ENCODE measurements around the gene FDX2. TPM values are rescaled to one million over a fixed set of nuclear protein-coding genes. Genes with fewer than 3 reads are reported as not detected.

Gene FDX2
- total RNA-seq (ENCODE audit: low replicate concordance), result 7.4 and 11.4 TPM in 2 replicates

DNA sequence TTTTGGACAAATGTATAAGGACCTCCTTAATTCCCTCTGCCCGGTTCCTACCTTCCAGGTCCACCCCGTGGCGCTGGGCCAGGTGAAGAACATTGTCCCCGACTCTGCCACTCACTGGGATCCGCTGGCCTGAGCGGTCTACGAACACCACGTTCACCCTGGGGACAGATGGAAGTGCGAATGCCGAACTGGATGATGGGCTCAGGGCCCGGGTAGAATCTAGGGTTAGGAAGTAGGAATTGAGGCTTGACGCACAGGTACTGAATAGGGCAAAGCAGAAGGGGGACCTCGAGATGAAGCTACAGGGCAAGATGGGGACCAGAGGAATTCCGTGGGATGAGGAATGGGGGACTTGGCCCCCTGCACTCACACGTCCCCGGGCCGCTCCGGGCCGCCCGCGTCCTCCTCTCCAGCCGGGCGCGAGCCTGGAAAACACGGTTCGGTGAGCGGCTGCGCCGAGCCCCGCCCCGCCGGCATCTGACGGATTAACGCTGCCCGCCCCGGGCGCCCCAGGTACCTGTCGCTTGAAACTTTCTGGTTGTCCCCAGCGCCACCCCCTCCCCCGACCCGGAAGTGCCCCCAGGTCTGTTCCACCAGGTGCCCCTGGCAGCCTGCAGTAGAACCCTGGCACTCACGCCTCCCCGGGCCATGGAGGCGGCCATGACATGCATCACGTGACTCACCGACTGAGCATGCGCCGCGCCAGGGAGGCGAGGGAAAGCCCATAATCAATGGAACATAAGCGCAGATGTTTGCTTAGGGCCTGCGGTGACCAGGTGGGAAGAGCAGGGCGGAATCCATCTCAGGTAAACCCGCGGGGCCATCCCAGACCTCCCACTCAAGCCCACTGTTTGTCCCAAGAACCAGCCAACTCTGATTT lies at the start of gene FDX2:
FDX2 (minus strand) TSS at position 681 of the 880 bp plus-strand sequence; CDS start at position 662, 19 bp downstream.
- H2AFZ ChIP-seq (replicated peaks), result peak within 1 kb of the TSS; percentile 97
- H3K36me3 Mint-ChIP-seq, result peaks cover 8% of the 10 kb centered on the region
- H3K9me3 ChIP-seq (ENCODE audit: low read depth), result no peaks in the 10 kb centered on the region

DNA sequence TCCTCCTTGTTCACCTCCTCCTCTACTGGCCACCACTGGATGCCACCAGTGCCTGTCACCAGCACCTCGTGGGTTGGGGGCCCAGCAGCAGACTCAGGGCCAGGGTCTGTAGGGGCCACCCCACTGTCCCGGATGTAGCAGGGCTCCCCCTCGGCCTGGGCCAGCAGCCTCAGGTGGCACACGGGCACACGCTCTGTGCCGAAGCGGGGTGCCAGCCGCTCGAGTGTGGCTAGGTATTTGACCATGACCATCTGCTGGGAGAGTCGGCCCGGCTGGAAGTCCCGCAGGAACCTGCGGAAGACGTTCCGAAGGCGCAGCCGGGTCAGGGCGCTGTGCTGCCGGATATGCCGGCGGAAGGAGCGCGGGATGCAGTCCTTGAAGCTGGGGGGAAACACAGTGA lies 49.7 kb upstream of the FDX2 start:
- DNase-seq (ENCODE audit: low spot score), result no peak

More for the DNA sequence above, at the start of gene FDX2:
- Histone ChIP-seq H3K4me3 (peak within 1 kb of the TSS; percentile 99), H3K27me3 (no peaks in the 10 kb centered on the region), H3K4me1 (peaks cover 7% of the 10 kb centered on the region), H3K9ac (peak within 1 kb of the TSS; percentile 74), H3K27ac (no peak within 1 kb of the TSS), H3K4me2 (peak within 1 kb of the TSS; percentile 99), H3F3A (ENCODE audit: low read depth) (peaks cover 36% of the 10 kb centered on the region), H3K36me3 (no peaks in the 10 kb centered on the region), H3K79me2 (ENCODE audit: low read depth) (peaks cover 6% of the 10 kb centered on the region), H4K20me1 (ENCODE audit: low read depth) (peaks cover 3% of the 10 kb centered on the region)
- Mint-ChIP-seq H3K27me3 (ENCODE audit: insufficient read depth, low read depth) (peaks cover 4% of the 10 kb centered on the region), H3K4me3 (peak within 1 kb of the TSS; percentile 97), H3K4me1 (peaks cover 14% of the 10 kb centered on the region), H3K27ac (peak within 1 kb of the TSS; percentile 90), H3K9me3 (no peaks in the 10 kb centered on the region)
- peak; percentile 92 for DNase-seq (ENCODE audit: low spot score)
- TF ChIP-seq EZH2 (IDR thresholded peaks at IDR 0.05) (no peak), EZH2phosphoT487 (IDR thresholded peaks at IDR 0.05) (no peak)
- TF ChIP-seq, protein P1, sequence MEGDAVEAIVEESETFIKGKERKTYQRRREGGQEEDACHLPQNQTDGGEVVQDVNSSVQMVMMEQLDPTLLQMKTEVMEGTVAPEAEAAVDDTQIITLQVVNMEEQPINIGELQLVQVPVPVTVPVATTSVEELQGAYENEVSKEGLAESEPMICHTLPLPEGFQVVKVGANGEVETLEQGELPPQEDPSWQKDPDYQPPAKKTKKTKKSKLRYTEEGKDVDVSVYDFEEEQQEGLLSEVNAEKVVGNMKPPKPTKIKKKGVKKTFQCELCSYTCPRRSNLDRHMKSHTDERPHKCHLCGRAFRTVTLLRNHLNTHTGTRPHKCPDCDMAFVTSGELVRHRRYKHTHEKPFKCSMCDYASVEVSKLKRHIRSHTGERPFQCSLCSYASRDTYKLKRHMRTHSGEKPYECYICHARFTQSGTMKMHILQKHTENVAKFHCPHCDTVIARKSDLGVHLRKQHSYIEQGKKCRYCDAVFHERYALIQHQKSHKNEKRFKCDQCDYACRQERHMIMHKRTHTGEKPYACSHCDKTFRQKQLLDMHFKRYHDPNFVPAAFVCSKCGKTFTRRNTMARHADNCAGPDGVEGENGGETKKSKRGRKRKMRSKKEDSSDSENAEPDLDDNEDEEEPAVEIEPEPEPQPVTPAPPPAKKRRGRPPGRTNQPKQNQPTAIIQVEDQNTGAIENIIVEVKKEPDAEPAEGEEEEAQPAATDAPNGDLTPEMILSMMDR (IDR thresholded peaks at IDR 0.05), result no peak

DNA sequence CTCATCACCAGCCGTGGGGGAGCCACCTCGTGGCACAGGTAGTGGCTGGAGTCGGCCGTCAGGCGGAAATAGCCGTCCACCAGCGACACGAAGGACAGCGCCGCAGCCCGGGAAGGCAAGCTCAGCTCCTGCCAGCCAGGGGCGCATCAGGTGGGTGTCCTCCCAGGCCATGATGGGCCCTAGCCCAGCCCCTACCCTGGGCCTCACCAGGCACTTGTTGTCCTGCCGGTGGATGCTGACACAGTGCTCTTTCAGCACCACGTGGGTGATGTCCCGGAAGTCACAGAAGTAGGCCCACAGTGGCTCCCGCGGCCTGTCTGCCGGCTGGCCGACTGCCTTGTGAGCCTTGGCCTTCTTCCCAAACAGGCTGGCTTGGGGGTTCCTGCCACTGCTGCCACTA lies 48.8 kb upstream of the FDX2 start:
- no peak overlapping the region for H3K27ac ChIP-seq
- H3K9me3 Mint-ChIP-seq, result no peaks in the 10 kb centered on the region

More for the DNA sequence above, 49.7 kb upstream of the FDX2 start:
- H3K27me3 Mint-ChIP-seq (ENCODE audit: insufficient read depth, low read depth), result peaks cover 2% of the 10 kb centered on the region
- H3K4me3 ChIP-seq, result no peak overlapping the region
- H3K9me3 Mint-ChIP-seq, result no peaks in the 10 kb centered on the region
- no peaks in the 10 kb centered on the region for H3K4me1 ChIP-seq
- H3K4me1 Mint-ChIP-seq, result no peaks in the 10 kb centered on the region
- H3F3A ChIP-seq (ENCODE audit: low read depth), result no peaks in the 10 kb centered on the region
- no peak overlapping the region for H3K4me2 ChIP-seq
- H4K20me1 ChIP-seq (ENCODE audit: low read depth), result no peaks in the 10 kb centered on the region
- H3K27ac ChIP-seq, result no peak overlapping the region
- TF ChIP-seq EZH2phosphoT487 (IDR thresholded peaks at IDR 0.05), result no peak
- TF ChIP-seq, protein P1 (IDR thresholded peaks at IDR 0.05), result no peak
- no peak for TF ChIP-seq EZH2 (IDR thresholded peaks at IDR 0.05)
- no peak overlapping the region for H2AFZ ChIP-seq (replicated peaks)
- H3K36me3 Mint-ChIP-seq, result peaks cover 20% of the 10 kb centered on the region
- H3K36me3 ChIP-seq, result no peaks in the 10 kb centered on the region
- no peaks in the 10 kb centered on the region for H3K9me3 ChIP-seq (ENCODE audit: low read depth)
- no peak overlapping the region for H3K9ac ChIP-seq
- no peak overlapping the region for H3K27ac Mint-ChIP-seq
- no peaks in the 10 kb centered on the region for H3K79me2 ChIP-seq (ENCODE audit: low read depth)
- no peaks in the 10 kb centered on the region for H3K27me3 ChIP-seq
- no peak overlapping the region for H3K4me3 Mint-ChIP-seq

More for the DNA sequence above, 48.8 kb upstream of the FDX2 start:
- H3K27me3 Mint-ChIP-seq (ENCODE audit: insufficient read depth, low read depth), result peaks cover 2% of the 10 kb centered on the region
- no peak overlapping the region for H3K4me3 ChIP-seq
- H3K9me3 ChIP-seq (ENCODE audit: low read depth), result no peaks in the 10 kb centered on the region
- no peaks in the 10 kb centered on the region for H3F3A ChIP-seq (ENCODE audit: low read depth)
- TF ChIP-seq EZH2phosphoT487 (IDR thresholded peaks at IDR 0.05) (no peak), EZH2 (IDR thresholded peaks at IDR 0.05) (no peak)
- TF ChIP-seq, protein P1 (IDR thresholded peaks at IDR 0.05), result no peak
- no peak overlapping the region for H3K27ac Mint-ChIP-seq
- no peak overlapping the region for H3K4me2 ChIP-seq
- H3K4me3 Mint-ChIP-seq, result no peak overlapping the region
- no peaks in the 10 kb centered on the region for H3K27me3 ChIP-seq
- no peak for DNase-seq (ENCODE audit: low spot score)
- no peaks in the 10 kb centered on the region for H3K79me2 ChIP-seq (ENCODE audit: low read depth)
- H4K20me1 ChIP-seq (ENCODE audit: low read depth), result no peaks in the 10 kb centered on the region
- H3K4me1 Mint-ChIP-seq, result no peaks in the 10 kb centered on the region
- H3K36me3 ChIP-seq, result no peaks in the 10 kb centered on the region
- H3K4me1 ChIP-seq, result no peaks in the 10 kb centered on the region
- peaks cover 20% of the 10 kb centered on the region for H3K36me3 Mint-ChIP-seq
- H2AFZ ChIP-seq (replicated peaks), result no peak overlapping the region
- no peak overlapping the region for H3K9ac ChIP-seq
